ENCODE measurements around the gene SGSM2.

DNA sequence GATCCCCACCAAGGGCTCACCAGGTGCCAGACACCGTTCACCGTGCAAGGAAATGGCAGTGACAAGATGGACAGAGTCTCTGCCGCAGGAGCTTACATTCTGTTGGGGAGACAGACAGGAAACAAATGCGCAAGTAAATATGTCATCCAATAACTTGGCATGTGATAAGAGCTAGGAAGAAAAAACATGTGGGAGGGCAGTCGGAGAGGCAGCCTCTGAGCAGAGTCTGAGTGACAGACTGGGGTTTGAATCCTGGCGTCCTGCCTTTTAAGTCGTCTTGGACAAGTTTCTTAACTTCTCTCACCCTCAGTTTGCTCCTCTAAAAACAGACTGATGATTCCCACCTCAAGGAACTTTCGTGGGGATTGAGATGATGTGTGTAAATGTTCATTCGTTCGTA lies 7.2 kb downstream of the SGSM2 start:
- TF ChIP-seq EZH2 (optimal IDR thresholded peaks at IDR 0.05; ENCODE audit: low read depth, low read length) = no peak
- TF ChIP-seq, protein P1, sequence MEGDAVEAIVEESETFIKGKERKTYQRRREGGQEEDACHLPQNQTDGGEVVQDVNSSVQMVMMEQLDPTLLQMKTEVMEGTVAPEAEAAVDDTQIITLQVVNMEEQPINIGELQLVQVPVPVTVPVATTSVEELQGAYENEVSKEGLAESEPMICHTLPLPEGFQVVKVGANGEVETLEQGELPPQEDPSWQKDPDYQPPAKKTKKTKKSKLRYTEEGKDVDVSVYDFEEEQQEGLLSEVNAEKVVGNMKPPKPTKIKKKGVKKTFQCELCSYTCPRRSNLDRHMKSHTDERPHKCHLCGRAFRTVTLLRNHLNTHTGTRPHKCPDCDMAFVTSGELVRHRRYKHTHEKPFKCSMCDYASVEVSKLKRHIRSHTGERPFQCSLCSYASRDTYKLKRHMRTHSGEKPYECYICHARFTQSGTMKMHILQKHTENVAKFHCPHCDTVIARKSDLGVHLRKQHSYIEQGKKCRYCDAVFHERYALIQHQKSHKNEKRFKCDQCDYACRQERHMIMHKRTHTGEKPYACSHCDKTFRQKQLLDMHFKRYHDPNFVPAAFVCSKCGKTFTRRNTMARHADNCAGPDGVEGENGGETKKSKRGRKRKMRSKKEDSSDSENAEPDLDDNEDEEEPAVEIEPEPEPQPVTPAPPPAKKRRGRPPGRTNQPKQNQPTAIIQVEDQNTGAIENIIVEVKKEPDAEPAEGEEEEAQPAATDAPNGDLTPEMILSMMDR (IDR thresholded peaks at IDR 0.05; ENCODE audit: low read length) = no peak
- no peak for TF ChIP-seq EZH2phosphoT487 (IDR thresholded peaks at IDR 0.05; ENCODE audit: low read length)
